ENCODE data around the gene SMC1B. TPM values are rescaled to one million over a fixed set of nuclear protein-coding genes. Genes with fewer than 3 reads are reported as not detected.

SMC1B gene
- total RNA-seq, 1 donor from 2014 or later: not detected

GRCh38 chr22:45349916-45350315 lies 63.5 kb downstream of the SMC1B start:
- TF ChIP-seq, protein P1, sequence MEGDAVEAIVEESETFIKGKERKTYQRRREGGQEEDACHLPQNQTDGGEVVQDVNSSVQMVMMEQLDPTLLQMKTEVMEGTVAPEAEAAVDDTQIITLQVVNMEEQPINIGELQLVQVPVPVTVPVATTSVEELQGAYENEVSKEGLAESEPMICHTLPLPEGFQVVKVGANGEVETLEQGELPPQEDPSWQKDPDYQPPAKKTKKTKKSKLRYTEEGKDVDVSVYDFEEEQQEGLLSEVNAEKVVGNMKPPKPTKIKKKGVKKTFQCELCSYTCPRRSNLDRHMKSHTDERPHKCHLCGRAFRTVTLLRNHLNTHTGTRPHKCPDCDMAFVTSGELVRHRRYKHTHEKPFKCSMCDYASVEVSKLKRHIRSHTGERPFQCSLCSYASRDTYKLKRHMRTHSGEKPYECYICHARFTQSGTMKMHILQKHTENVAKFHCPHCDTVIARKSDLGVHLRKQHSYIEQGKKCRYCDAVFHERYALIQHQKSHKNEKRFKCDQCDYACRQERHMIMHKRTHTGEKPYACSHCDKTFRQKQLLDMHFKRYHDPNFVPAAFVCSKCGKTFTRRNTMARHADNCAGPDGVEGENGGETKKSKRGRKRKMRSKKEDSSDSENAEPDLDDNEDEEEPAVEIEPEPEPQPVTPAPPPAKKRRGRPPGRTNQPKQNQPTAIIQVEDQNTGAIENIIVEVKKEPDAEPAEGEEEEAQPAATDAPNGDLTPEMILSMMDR (IDR thresholded peaks at IDR 0.05; ENCODE audit: unreplicated experiment): no peak
- Mint-ChIP-seq H3K27me3 (ENCODE audit: unreplicated experiment) (peaks cover 4% of the 10 kb centered on the region), H3K4me3 (ENCODE audit: unreplicated experiment) (no peak overlapping the region), H3K4me1 (ENCODE audit: unreplicated experiment) (peaks cover 22% of the 10 kb centered on the region), H3K36me3 (ENCODE audit: low read depth, unreplicated experiment) (no peaks in the 10 kb centered on the region), H3K27ac (ENCODE audit: unreplicated experiment) (no peak overlapping the region), H3K9me3 (ENCODE audit: unreplicated experiment) (no peaks in the 10 kb centered on the region)
- DNase-seq (ENCODE audit: low spot score): no peak

GRCh38 chr22:45344334-45344733 lies 69.1 kb downstream of the SMC1B start:
- H3K9me3 Mint-ChIP-seq (ENCODE audit: unreplicated experiment): no peaks in the 10 kb centered on the region
- no peak overlapping the region for H3K4me3 Mint-ChIP-seq (ENCODE audit: unreplicated experiment)
- DNase-seq (ENCODE audit: low spot score): peak; percentile 19
- H3K27ac Mint-ChIP-seq (ENCODE audit: unreplicated experiment): no peak overlapping the region
- TF ChIP-seq, protein P1 (IDR thresholded peaks at IDR 0.05; ENCODE audit: unreplicated experiment): no peak
- peaks cover 2% of the 10 kb centered on the region for H3K27me3 Mint-ChIP-seq (ENCODE audit: unreplicated experiment)
- peaks cover 9% of the 10 kb centered on the region for H3K36me3 Mint-ChIP-seq (ENCODE audit: low read depth, unreplicated experiment)
- H3K4me1 Mint-ChIP-seq (ENCODE audit: unreplicated experiment): peaks cover 30% of the 10 kb centered on the region

- no peak overlapping the region for H3K4me3 Mint-ChIP-seq (ENCODE audit: unreplicated experiment)
- TF ChIP-seq, protein P1 (IDR thresholded peaks at IDR 0.05; ENCODE audit: unreplicated experiment): no peak
- H3K36me3 Mint-ChIP-seq (ENCODE audit: low read depth, unreplicated experiment): peaks cover 9% of the 10 kb centered on the region
These were observed 70.3 kb downstream of the SMC1B start for GRCh38 chr22:45343143-45343542.

GRCh38 chr22:45341498-45341897 lies 71.9 kb downstream of the SMC1B start:
- no peak for DNase-seq (ENCODE audit: low spot score)
- Mint-ChIP-seq H3K4me1 (ENCODE audit: unreplicated experiment) (peaks cover 25% of the 10 kb centered on the region), H3K4me3 (ENCODE audit: unreplicated experiment) (no peak overlapping the region), H3K36me3 (ENCODE audit: low read depth, unreplicated experiment) (peaks cover 9% of the 10 kb centered on the region), H3K27me3 (ENCODE audit: unreplicated experiment) (peaks cover under 1% of the 10 kb centered on the region), H3K9me3 (ENCODE audit: unreplicated experiment) (no peaks in the 10 kb centered on the region), H3K27ac (ENCODE audit: unreplicated experiment) (no peak overlapping the region)
- TF ChIP-seq, protein P1 (IDR thresholded peaks at IDR 0.05; ENCODE audit: unreplicated experiment): no peak

More at GRCh38 chr22:45343143-45343542, 70.3 kb downstream of the SMC1B start:
- DNase-seq (ENCODE audit: low spot score): no peak
- peaks cover 2% of the 10 kb centered on the region for H3K27me3 Mint-ChIP-seq (ENCODE audit: unreplicated experiment)
- no peaks in the 10 kb centered on the region for H3K9me3 Mint-ChIP-seq (ENCODE audit: unreplicated experiment)
- H3K27ac Mint-ChIP-seq (ENCODE audit: unreplicated experiment): no peak overlapping the region
- H3K4me1 Mint-ChIP-seq (ENCODE audit: unreplicated experiment): peaks cover 30% of the 10 kb centered on the region

GRCh38 chr22:45340323-45340722 lies 73.1 kb downstream of the SMC1B start:
- TF ChIP-seq, protein P1 (IDR thresholded peaks at IDR 0.05; ENCODE audit: unreplicated experiment): no peak
- Mint-ChIP-seq H3K9me3 (ENCODE audit: unreplicated experiment) (no peaks in the 10 kb centered on the region), H3K27ac (ENCODE audit: unreplicated experiment) (no peak overlapping the region), H3K4me1 (ENCODE audit: unreplicated experiment) (peaks cover 19% of the 10 kb centered on the region), H3K4me3 (ENCODE audit: unreplicated experiment) (no peak overlapping the region), H3K36me3 (ENCODE audit: low read depth, unreplicated experiment) (peaks cover 9% of the 10 kb centered on the region), H3K27me3 (ENCODE audit: unreplicated experiment) (no peaks in the 10 kb centered on the region)
- DNase-seq (ENCODE audit: low spot score): no peak

Measured in endothelial cell (in vitro differentiated cells).